Keratinocyte (primary cell): Measurements from ENCODE around the gene ARL4C.

ENCODE experiments used
- CTCF ChIP-seq, 3 experiments: IDR thresholded peaks in 1 of 3; conservative IDR thresholded peaks in 1 of 3; optimal IDR thresholded peaks in 1 of 3; 2 replicates in 2 of 3; 3 replicates in 1 of 3; pipeline versions ENCODE3 to v1.5.1; 2011; ENCODE audit warnings: low read length in 3 of 3, mild to moderate bottlenecking in 3 of 3, moderate library complexity in 2 of 3, control low read depth in 1 of 3, inconsistent platforms in 1 of 3; ENCODE audit not compliant: insufficient read depth in 2 of 3; ENCODE audit errors: extremely low read depth in 1 of 3
- EZH2 ChIP-seq: IDR thresholded peaks from one replicate; pipeline ENCODE4 v1.6.1; 2012; ENCODE audit warnings: inconsistent platforms, mild to moderate bottlenecking, low read length, moderate library complexity

- TF ChIP-seq CTCF (optimal IDR thresholded peaks at IDR 0.05 in 1 of 3, IDR thresholded peaks at IDR 0.05 in 1 of 3, conservative IDR thresholded peaks at IDR 0.05 in 1 of 3; ENCODE audit: extremely low read depth in 1 of 3, insufficient read depth in 2 of 3, low read length in 3 of 3), result no peak
- TF ChIP-seq EZH2, result no peak
These were observed 48.9 kb downstream of the ARL4C start for GRCh38 chr2:234447963-234448362.
